ENCODE data around the gene SLC25A21. TPM values are rescaled to one million over a fixed set of nuclear protein-coding genes. Genes with fewer than 3 reads are reported as not detected.
"Not testable (repeated sequence)": the region's sequence is repeated elsewhere in the genome, so short reads cannot be mapped to it uniquely, and the experiment has no call there.

SLC25A21 gene
- not detected in 2 replicates for total RNA-seq

- H3K27ac Mint-ChIP-seq: no peak within 1 kb of the TSS
- H3K4me3 Mint-ChIP-seq: peak within 1 kb of the TSS; percentile 17
- no peaks in the 10 kb centered on the region for H3K36me3 Mint-ChIP-seq (ENCODE audit: low read depth)
- no peak for DNase-seq
- no peaks in the 10 kb centered on the region for H3K4me1 Mint-ChIP-seq
- H3K9me3 Mint-ChIP-seq: no peaks in the 10 kb centered on the region
- H3K27me3 Mint-ChIP-seq: peaks cover 20% of the 10 kb centered on the region
- intact Hi-C loops (cut with micrococcal nuclease): no loop called here
Measured at GRCh38 chr14:37172024-37172869, at the start of gene SLC25A21. Gene SLC25A21, minus strand, starts transcription at chr14:37172606.

GRCh38 chr14:37221073-37221472 is 48.7 kb upstream of the SLC25A21 start:
- intact Hi-C loops (cut with micrococcal nuclease): no loop called here
- DNase-seq: no peak
- Mint-ChIP-seq H3K27me3 (no peaks in the 10 kb centered on the region), H3K4me3 (no peak overlapping the region), H3K9me3 (peaks cover 11% of the 10 kb centered on the region), H3K36me3 (ENCODE audit: low read depth) (no peaks in the 10 kb centered on the region), H3K27ac (no peak overlapping the region), H3K4me1 (no peaks in the 10 kb centered on the region)

GRCh38 chr14:37215345-37215744 is 42.9 kb upstream of the SLC25A21 start:
- DNase-seq: no peak
- no peak overlapping the region for H3K4me3 Mint-ChIP-seq
- H3K4me1 Mint-ChIP-seq: no peaks in the 10 kb centered on the region
- no peaks in the 10 kb centered on the region for H3K36me3 Mint-ChIP-seq (ENCODE audit: low read depth)
- no peaks in the 10 kb centered on the region for H3K27me3 Mint-ChIP-seq
- intact Hi-C loops (cut with micrococcal nuclease): no loop called here
- no peak overlapping the region for H3K27ac Mint-ChIP-seq
- no peaks in the 10 kb centered on the region for H3K9me3 Mint-ChIP-seq

- no peaks in the 10 kb centered on the region for H3K9me3 Mint-ChIP-seq
- intact Hi-C loops (cut with micrococcal nuclease): no loop called here
- H3K4me1 Mint-ChIP-seq: no peaks in the 10 kb centered on the region
- no peak overlapping the region for H3K4me3 Mint-ChIP-seq
- H3K36me3 Mint-ChIP-seq (ENCODE audit: low read depth): no peaks in the 10 kb centered on the region
- DNase-seq: no peak
- no peak overlapping the region for H3K27ac Mint-ChIP-seq
- H3K27me3 Mint-ChIP-seq: no peaks in the 10 kb centered on the region
Measured at GRCh38 chr14:37213016-37213415, 40.6 kb upstream of the SLC25A21 start.

GRCh38 chr14:37210448-37210847 is 38.0 kb upstream of the SLC25A21 start:
- DNase-seq: no peak
- H3K27ac Mint-ChIP-seq: no peak overlapping the region
- no peaks in the 10 kb centered on the region for H3K4me1 Mint-ChIP-seq
- no peak overlapping the region for H3K4me3 Mint-ChIP-seq
- peaks cover 9% of the 10 kb centered on the region for H3K9me3 Mint-ChIP-seq
- H3K27me3 Mint-ChIP-seq: no peaks in the 10 kb centered on the region
- intact Hi-C loops (cut with micrococcal nuclease): no loop called here
- no peaks in the 10 kb centered on the region for H3K36me3 Mint-ChIP-seq (ENCODE audit: low read depth)

- H3K36me3 Mint-ChIP-seq (ENCODE audit: low read depth); H3K4me3 Mint-ChIP-seq; intact Hi-C loops (cut with micrococcal nuclease); H3K27me3 Mint-ChIP-seq; H3K27ac Mint-ChIP-seq; DNase-seq; H3K9me3 Mint-ChIP-seq; H3K4me1 Mint-ChIP-seq: not testable (repeated sequence)
Measured at GRCh38 chr14:37209617-37210016, 37.2 kb upstream of the SLC25A21 start.

GRCh38 chr14:37205623-37206605 is 33.5 kb upstream of the SLC25A21 start:
- H3K36me3 Mint-ChIP-seq (ENCODE audit: low read depth); H3K27me3 Mint-ChIP-seq; H3K4me1 Mint-ChIP-seq; H3K27ac Mint-ChIP-seq; H3K9me3 Mint-ChIP-seq; intact Hi-C loops (cut with micrococcal nuclease); DNase-seq; H3K4me3 Mint-ChIP-seq: not testable (repeated sequence)

- Mint-ChIP-seq H3K27ac (no peak overlapping the region), H3K4me3 (no peak overlapping the region), H3K27me3 (no peaks in the 10 kb centered on the region), H3K4me1 (no peaks in the 10 kb centered on the region), H3K36me3 (ENCODE audit: low read depth) (no peaks in the 10 kb centered on the region), H3K9me3 (peaks cover 10% of the 10 kb centered on the region)
- DNase-seq: no peak
- intact Hi-C loops (cut with micrococcal nuclease): no loop called here
Measured at GRCh38 chr14:37203423-37203822, 31.0 kb upstream of the SLC25A21 start.

GRCh38 chr14:37202812-37203211 is 30.4 kb upstream of the SLC25A21 start:
- no peak overlapping the region for H3K4me3 Mint-ChIP-seq
- peaks cover 10% of the 10 kb centered on the region for H3K9me3 Mint-ChIP-seq
- no peak overlapping the region for H3K27ac Mint-ChIP-seq
- H3K27me3 Mint-ChIP-seq: peaks cover 4% of the 10 kb centered on the region
- no peaks in the 10 kb centered on the region for H3K4me1 Mint-ChIP-seq
- H3K36me3 Mint-ChIP-seq (ENCODE audit: low read depth): no peaks in the 10 kb centered on the region
- no peak for DNase-seq
- intact Hi-C loops (cut with micrococcal nuclease): no loop called here

- Mint-ChIP-seq H3K27me3 (peaks cover 8% of the 10 kb centered on the region), H3K9me3 (peaks cover 10% of the 10 kb centered on the region), H3K27ac (no peak overlapping the region), H3K4me3 (no peak overlapping the region), H3K36me3 (ENCODE audit: low read depth) (no peaks in the 10 kb centered on the region), H3K4me1 (no peaks in the 10 kb centered on the region)
- intact Hi-C loops (cut with micrococcal nuclease): no loop called here
- no peak for DNase-seq
Measured at GRCh38 chr14:37202265-37202664, 29.9 kb upstream of the SLC25A21 start.

- DNase-seq: no peak
- no peaks in the 10 kb centered on the region for H3K36me3 Mint-ChIP-seq (ENCODE audit: low read depth)
Measured at GRCh38 chr14:37201724-37202123, 29.3 kb upstream of the SLC25A21 start.

GRCh38 chr14:37198907-37199306 is 26.5 kb upstream of the SLC25A21 start:
- Mint-ChIP-seq H3K36me3 (ENCODE audit: low read depth) (no peaks in the 10 kb centered on the region), H3K4me3 (no peak overlapping the region), H3K27me3 (peaks cover 11% of the 10 kb centered on the region), H3K27ac (no peak overlapping the region), H3K4me1 (no peaks in the 10 kb centered on the region), H3K9me3 (peaks cover 3% of the 10 kb centered on the region)
- DNase-seq: no peak
- intact Hi-C loops (cut with micrococcal nuclease): no loop called here

More at GRCh38 chr14:37201724-37202123, 29.3 kb upstream of the SLC25A21 start:
- H3K9me3 Mint-ChIP-seq: peaks cover 4% of the 10 kb centered on the region
- H3K27ac Mint-ChIP-seq: no peak overlapping the region
- peaks cover 9% of the 10 kb centered on the region for H3K27me3 Mint-ChIP-seq
- intact Hi-C loops (cut with micrococcal nuclease): no loop called here
- H3K4me3 Mint-ChIP-seq: no peak overlapping the region
- no peaks in the 10 kb centered on the region for H3K4me1 Mint-ChIP-seq

GRCh38 chr14:37198273-37198598 is 25.8 kb upstream of the SLC25A21 start:
- Mint-ChIP-seq H3K4me3 (no peak overlapping the region), H3K27ac (no peak overlapping the region), H3K9me3 (peaks cover 3% of the 10 kb centered on the region), H3K36me3 (ENCODE audit: low read depth) (no peaks in the 10 kb centered on the region), H3K4me1 (no peaks in the 10 kb centered on the region), H3K27me3 (peaks cover 11% of the 10 kb centered on the region)
- intact Hi-C loops (cut with micrococcal nuclease): no loop called here
- no peak for DNase-seq
